Measurements from ENCODE around the gene HLA-DMA. TPM values are rescaled to one million over a fixed set of nuclear protein-coding genes. Genes with fewer than 3 reads are reported as not detected.

HLA-DMA gene
- total RNA-seq, 4 donors from 2014 or later: 47.0 to 79.9 (median 62.1) TPM

DNA sequence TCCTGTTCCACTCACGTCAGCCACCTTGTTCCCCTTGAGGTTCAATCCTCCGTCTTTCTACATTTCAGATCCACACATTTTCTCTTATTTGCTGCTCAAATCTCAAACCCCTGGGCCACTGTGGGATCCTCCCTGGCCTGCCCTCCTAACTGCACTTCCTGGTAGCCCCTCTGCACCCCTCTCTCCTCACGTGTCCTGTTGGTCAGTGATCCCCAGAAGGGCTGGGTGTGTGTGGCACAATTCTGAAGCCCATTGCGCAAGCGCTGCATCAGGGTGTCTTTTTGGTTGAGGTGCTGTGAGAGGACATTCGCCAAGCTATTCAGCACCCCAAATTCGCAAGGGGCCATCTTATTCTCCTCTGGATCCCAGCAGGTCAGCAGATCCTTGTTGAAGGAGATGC lies 14.4 kb downstream of the HLA-DMA start:
- peak overlapping the region in 1 of 4 donors; percentile 18 for H3K4me3 ChIP-seq
- H3K4me1 ChIP-seq: peaks cover 0 to 20% (median 5%) of the 10 kb centered on the region in 4 donors
- no peaks in the 10 kb centered on the region for H3K27me3 ChIP-seq
- H3K9me3 ChIP-seq: no peaks in the 10 kb centered on the region
- peak overlapping the region in 1 of 4 donors; percentile 88 for H3K27ac ChIP-seq
- no peak for TF ChIP-seq POLR2A (IDR thresholded peaks at IDR 0.05)
- TF ChIP-seq, protein P1, sequence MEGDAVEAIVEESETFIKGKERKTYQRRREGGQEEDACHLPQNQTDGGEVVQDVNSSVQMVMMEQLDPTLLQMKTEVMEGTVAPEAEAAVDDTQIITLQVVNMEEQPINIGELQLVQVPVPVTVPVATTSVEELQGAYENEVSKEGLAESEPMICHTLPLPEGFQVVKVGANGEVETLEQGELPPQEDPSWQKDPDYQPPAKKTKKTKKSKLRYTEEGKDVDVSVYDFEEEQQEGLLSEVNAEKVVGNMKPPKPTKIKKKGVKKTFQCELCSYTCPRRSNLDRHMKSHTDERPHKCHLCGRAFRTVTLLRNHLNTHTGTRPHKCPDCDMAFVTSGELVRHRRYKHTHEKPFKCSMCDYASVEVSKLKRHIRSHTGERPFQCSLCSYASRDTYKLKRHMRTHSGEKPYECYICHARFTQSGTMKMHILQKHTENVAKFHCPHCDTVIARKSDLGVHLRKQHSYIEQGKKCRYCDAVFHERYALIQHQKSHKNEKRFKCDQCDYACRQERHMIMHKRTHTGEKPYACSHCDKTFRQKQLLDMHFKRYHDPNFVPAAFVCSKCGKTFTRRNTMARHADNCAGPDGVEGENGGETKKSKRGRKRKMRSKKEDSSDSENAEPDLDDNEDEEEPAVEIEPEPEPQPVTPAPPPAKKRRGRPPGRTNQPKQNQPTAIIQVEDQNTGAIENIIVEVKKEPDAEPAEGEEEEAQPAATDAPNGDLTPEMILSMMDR (IDR thresholded peaks at IDR 0.05): no peak
- no peak for DNase-seq
- H3K36me3 ChIP-seq: no peaks in the 10 kb centered on the region

DNA sequence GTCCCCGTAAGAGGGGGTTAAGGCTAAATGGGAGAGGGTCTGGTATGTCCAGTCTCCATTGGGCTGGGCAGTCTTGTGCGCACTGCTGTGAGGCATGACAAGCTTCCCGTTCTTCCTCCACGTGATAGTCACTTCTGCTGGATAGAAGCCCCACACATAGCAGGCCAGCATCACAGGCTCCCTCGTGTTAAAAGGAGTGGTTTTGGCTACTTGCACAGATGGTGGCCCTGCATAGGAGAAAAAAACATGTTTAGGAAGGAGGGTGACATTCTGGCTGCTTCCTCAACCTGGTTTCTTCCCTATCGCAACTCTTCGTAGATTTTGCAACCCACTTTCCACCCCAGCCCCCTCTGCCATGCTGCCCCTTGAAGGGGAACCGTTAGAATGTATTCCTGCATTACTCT lies 15.7 kb downstream of the HLA-DMA start:
- H3K4me3 ChIP-seq: no peak overlapping the region
- peaks cover 0 to 10% (median 4%) of the 10 kb centered on the region in 4 donors for H3K4me1 ChIP-seq
- no peak for DNase-seq
- TF ChIP-seq, protein P1 (IDR thresholded peaks at IDR 0.05): no peak
- no peak for TF ChIP-seq POLR2A (IDR thresholded peaks at IDR 0.05)
- H3K27me3 ChIP-seq: no peaks in the 10 kb centered on the region
- H3K9me3 ChIP-seq: no peaks in the 10 kb centered on the region
- H3K27ac ChIP-seq: peak overlapping the region in 2 of 4 donors; percentile 14 to 88
- no peaks in the 10 kb centered on the region for H3K36me3 ChIP-seq

DNA sequence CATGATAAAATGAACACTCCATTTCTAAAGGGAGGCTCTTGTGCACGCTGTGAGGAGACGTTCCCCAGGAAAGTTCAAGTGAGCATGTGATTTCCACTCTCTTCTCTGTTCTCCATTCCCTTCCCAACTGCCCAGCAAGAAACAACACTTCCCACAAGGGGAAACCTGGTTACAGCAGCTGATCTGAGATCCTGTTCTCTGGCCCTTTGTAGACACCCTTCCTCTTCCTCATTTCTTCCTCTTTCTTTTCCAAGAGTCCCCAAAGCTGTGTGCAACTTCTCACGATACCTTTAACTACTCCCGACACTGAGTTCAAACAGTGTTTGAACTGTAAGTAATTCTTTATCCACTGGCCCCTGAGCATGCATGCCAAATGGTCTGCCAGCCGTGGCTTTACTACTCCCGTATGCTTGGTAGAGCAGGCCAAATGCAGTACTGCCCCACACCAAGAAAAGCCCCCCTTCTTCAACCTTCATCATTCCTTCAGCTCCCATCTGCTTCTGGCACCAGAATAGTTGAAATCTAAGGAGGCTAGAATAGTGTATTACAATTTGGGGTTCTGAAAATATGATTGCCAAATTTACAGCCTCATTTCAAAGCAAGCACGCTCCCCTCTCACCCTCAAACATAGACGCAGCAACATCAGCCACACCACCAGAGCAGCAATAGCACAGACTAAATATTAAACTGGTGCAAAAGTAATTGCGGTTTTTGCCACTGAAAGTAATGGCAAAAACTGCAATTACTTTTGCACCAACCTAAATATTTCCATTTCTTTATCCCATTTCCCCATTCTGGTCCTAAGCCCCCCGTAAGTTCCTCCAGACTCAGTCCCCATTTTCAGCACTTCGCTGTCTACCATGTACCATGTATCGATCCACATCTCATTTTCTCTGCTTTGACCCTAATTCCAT lies 16.4 kb downstream of the HLA-DMA start:
- Histone ChIP-seq H3K27ac (peak overlapping the region in 2 of 4 donors; percentile 14 to 88), H3K4me3 (no peak overlapping the region), H3K4me1 (peaks cover 0 to 5% (median 0%) of the 10 kb centered on the region in 4 donors), H3K9me3 (no peaks in the 10 kb centered on the region), H3K27me3 (no peaks in the 10 kb centered on the region), H3K36me3 (no peaks in the 10 kb centered on the region)
- no peak for TF ChIP-seq POLR2A (IDR thresholded peaks at IDR 0.05)
- TF ChIP-seq, protein P1 (IDR thresholded peaks at IDR 0.05): no peak
- DNase-seq: no peak

DNA sequence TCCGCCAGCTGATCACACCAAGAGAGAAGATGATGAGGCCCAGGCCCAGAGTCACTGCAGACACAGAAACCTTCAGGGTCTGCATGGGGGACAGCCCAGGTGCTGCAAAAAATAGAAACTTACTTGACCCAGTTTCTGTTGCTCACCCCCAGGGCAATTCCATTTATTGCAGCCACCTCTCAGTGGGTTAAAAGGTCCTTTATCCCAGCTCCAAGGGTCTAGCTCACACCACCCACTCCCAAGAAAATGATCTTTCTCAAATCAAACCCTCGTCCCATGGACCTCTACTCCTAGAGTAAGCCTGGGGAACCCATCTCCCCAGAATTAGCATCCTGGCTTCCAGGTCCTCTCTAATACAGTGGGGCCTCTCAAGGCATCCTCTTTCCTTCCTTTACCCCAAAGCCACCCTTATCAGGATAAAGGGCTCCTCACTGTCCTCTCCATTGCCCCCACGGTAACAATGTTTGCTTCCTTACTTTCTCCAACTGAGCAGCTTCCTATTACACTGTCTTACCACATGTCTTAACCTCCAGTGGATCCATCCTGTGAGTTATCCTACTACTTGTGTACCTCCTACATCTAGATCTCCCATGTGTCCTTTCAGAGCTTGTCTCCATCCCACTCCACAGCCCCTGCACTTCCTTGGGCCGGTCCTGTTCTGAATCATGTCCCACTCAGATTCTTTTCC lies 17.2 kb downstream of the HLA-DMA start:
- H3K9me3 ChIP-seq: no peaks in the 10 kb centered on the region
- no peak for TF ChIP-seq POLR2A (IDR thresholded peaks at IDR 0.05)
- TF ChIP-seq, protein P1 (IDR thresholded peaks at IDR 0.05): no peak
- H3K36me3 ChIP-seq: no peaks in the 10 kb centered on the region
- no peaks in the 10 kb centered on the region for H3K27me3 ChIP-seq
- H3K27ac ChIP-seq: peak overlapping the region in 2 of 4 donors; percentile 7 to 13
- H3K4me3 ChIP-seq: no peak overlapping the region
- no peaks in the 10 kb centered on the region for H3K4me1 ChIP-seq
- no peak for DNase-seq

DNA sequence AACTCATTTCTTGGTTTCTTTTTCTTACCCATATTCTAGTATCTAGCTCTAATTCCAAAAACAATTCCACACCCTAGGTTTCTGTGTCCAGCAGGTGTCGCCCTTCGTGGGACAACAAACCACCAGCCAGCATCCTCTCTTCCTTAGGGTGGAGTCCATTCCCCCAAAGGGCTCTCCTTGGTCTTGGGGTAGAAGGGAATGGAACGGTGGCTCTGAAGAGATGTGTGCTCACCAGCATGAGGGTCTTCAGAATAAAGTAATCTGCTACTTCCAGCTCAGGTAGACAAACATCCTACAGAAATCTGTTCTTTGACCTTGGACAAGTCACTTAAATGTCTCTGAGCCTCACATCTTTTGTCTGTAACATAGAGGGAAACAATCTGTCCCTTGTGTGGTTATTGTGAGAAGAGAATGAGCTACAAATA lies 19.2 kb downstream of the HLA-DMA start:
- Histone ChIP-seq H3K9me3 (no peaks in the 10 kb centered on the region), H3K4me1 (no peaks in the 10 kb centered on the region), H3K27ac (peak overlapping the region in 1 of 4 donors; percentile 57), H3K4me3 (no peak overlapping the region), H3K36me3 (no peaks in the 10 kb centered on the region), H3K27me3 (no peaks in the 10 kb centered on the region)
- TF ChIP-seq, protein P1 (IDR thresholded peaks at IDR 0.05): peak; percentile 74 to 86 (median 82)
- TF ChIP-seq POLR2A (IDR thresholded peaks at IDR 0.05): no peak
- peak; percentile 80 to 94 (median 92) for DNase-seq

All from Peyer's patch (tissue), 4 donors.